CD14-positive monocyte (primary cell): Measurements from ENCODE around the gene LRCH1. TPM values are rescaled to one million over a fixed set of nuclear protein-coding genes. Genes with fewer than 3 reads are reported as not detected.

Source experiments
- DNase-seq, 3 donors: peaks; one replicate each; pipeline ENCODE4 v3.0.0-alpha.2; 2011 to 2022
- H2AFZ ChIP-seq: 2 replicates; pipeline ENCODE4 v1.6.0; 2012; ENCODE audit warnings: mild to moderate bottlenecking, low read depth, low read length, inconsistent platforms; ENCODE audit not compliant: insufficient read depth, poor library complexity, severe bottlenecking
- H3K27ac ChIP-seq, 2 donors: 1 replicate in 1 of 2; 2 replicates in 1 of 2; pipeline ENCODE4 v1.5.1; 2012 to 2013; ENCODE audit warnings: low read length in 2 of 2, control low read depth in 1 of 2, inconsistent platforms in 1 of 2, low read depth in 1 of 2, mild to moderate bottlenecking in 1 of 2
- H3K27me3 ChIP-seq, 2 donors: one replicate each; pipeline versions ENCODE4 v1.6.0 to v1.6.1; 2011 to 2013; ENCODE audit warnings: low read length in 2 of 2; ENCODE audit not compliant: control insufficient read depth in 2 of 2, insufficient read depth in 2 of 2
- H3K36me3 ChIP-seq, 2 donors: replicated peaks in 1 of 2; 1 replicate in 1 of 2; 2 replicates in 1 of 2; pipeline versions ENCODE4 v1.5.1 to v1.6.1; 2012 to 2013; ENCODE audit warnings: low read length in 2 of 2, control low read depth in 1 of 2, inconsistent platforms in 1 of 2, mild to moderate bottlenecking in 1 of 2; ENCODE audit not compliant: insufficient read depth in 2 of 2, control insufficient read depth in 1 of 2
- H3K4me1 ChIP-seq, 2 donors: 1 replicate in 1 of 2; 2 replicates in 1 of 2; pipeline versions ENCODE4 v1.5.1 to v1.6.1; 2012 to 2013; ENCODE audit warnings: low read length in 2 of 2, control low read depth in 1 of 2, inconsistent platforms in 1 of 2, mild to moderate bottlenecking in 1 of 2, moderate library complexity in 1 of 2; ENCODE audit not compliant: insufficient read depth in 2 of 2, control insufficient read depth in 1 of 2
- H3K4me2 ChIP-seq: replicated peaks from 2 replicates; pipeline ENCODE3; 2012; ENCODE audit warnings: low read length, moderate library complexity, mild to moderate bottlenecking; ENCODE audit not compliant: poor library complexity, severe bottlenecking; ENCODE audit errors: extremely low read depth
- H3K4me3 ChIP-seq, 3 experiments: fragments of 200-600 bp in 1 of 3; sonication (generic) in 1 of 3; replicated peaks in 1 of 3; 1 replicate in 2 of 3; 2 replicates in 1 of 3; pipeline ENCODE4 v1.5.1; 2011 to 2013; ENCODE audit warnings: low read length in 3 of 3, mild to moderate bottlenecking in 3 of 3, control low read depth in 2 of 3, low read depth in 2 of 3, inconsistent platforms in 1 of 3, moderate library complexity in 1 of 3
- H3K79me2 ChIP-seq: 2 replicates; pipeline ENCODE4 v1.6.0; 2012; ENCODE audit warnings: mild to moderate bottlenecking, control low read depth, inconsistent platforms, low read length, moderate library complexity; ENCODE audit not compliant: insufficient read depth
- H3K9ac ChIP-seq: 2 replicates; pipeline ENCODE4 v1.6.0; 2017; ENCODE audit warnings: low read length, mild to moderate bottlenecking; ENCODE audit not compliant: insufficient read depth, poor library complexity, severe bottlenecking
- H3K9me3 ChIP-seq, 2 donors: replicated peaks in 1 of 2; 1 replicate in 1 of 2; 2 replicates in 1 of 2; pipeline versions ENCODE4 v1.5.1 to v1.6.1; 2012 to 2013; ENCODE audit warnings: low read length in 2 of 2, control low read depth in 1 of 2; ENCODE audit not compliant: control insufficient read depth in 1 of 2, insufficient read depth in 1 of 2
- H4K20me1 ChIP-seq: 2 replicates; pipeline ENCODE4 v1.6.0; 2012; ENCODE audit warnings: mild to moderate bottlenecking, low read length, control low read depth, moderate library complexity; ENCODE audit not compliant: insufficient read depth
- H3K27ac Mint-ChIP-seq, 7 donors: one replicate each; pipeline ENCODE4 v1.8.0; 2020; ENCODE audit warnings: mild to moderate bottlenecking in 7 of 7, mixed read lengths in 7 of 7, moderate library complexity in 6 of 7, inconsistent platforms in 2 of 7
- H3K27me3 Mint-ChIP-seq, 3 donors: one replicate each; pipeline ENCODE4 v1.8.0; 2021 to 2022; ENCODE audit warnings: low read depth in 3 of 3, mild to moderate bottlenecking in 3 of 3, mixed read lengths in 3 of 3, moderate library complexity in 3 of 3, inconsistent platforms in 1 of 3
- H3K36me3 Mint-ChIP-seq, 2 donors: one replicate each; pipeline ENCODE4 v1.8.0; 2020; ENCODE audit warnings: mixed read lengths in 2 of 2, inconsistent platforms in 1 of 2, mild to moderate bottlenecking in 1 of 2
- H3K4me1 Mint-ChIP-seq: one replicate; pipeline ENCODE4 v1.8.0; 2020; ENCODE audit warnings: mild to moderate bottlenecking, mixed read lengths
- H3K4me3 Mint-ChIP-seq, 2 donors: one replicate each; pipeline ENCODE4 v1.8.0; 2020; ENCODE audit warnings: mild to moderate bottlenecking in 2 of 2, mixed read lengths in 2 of 2, moderate library complexity in 1 of 2
- H3K9me3 Mint-ChIP-seq, 7 donors: one replicate each; pipeline ENCODE4 v1.8.0; 2020 to 2022; ENCODE audit warnings: mixed read lengths in 7 of 7, mild to moderate bottlenecking in 6 of 7, moderate library complexity in 6 of 7, inconsistent platforms in 2 of 7
- WGBS: methylation state at CpG from one replicate; pipeline ENCODE4 v1.1.5; 2013; ENCODE audit warnings: missing lambda C conversion rate; ENCODE audit not compliant: insufficient coverage; 5-methylcytosine and 5-hydroxymethylcytosine counted together
- intact Hi-C, 2 donors: fragments of 100-400 bp; cut with micrococcal nuclease; formaldehyde crosslinking; loops; one replicate each; pipeline versions ENCODE4 v1.15.0 to v1.15.1; 2023
- polyA plus RNA-seq, 3 donors: library from polyadenylated mRNA; depleted of rRNA in 1 of 3; unstranded in 2 of 3; stranded (reverse) in 1 of 3; fragments of 300-500 nt in 2 of 3; fragments of >200 nt in 1 of 3; fragmentation: Illumina TruSeq in 2 of 3; gene quantifications; 1 replicate in 2 of 3; 2 replicates in 1 of 3; pipeline ENCODE4 v1.2.3, GENCODE V29; 2012 to 2021
- TF ChIP-seq, protein P1 (sequence below): fragments of 200-600 bp; IDR thresholded peaks from one replicate; pipeline ENCODE4 v1.8.0; 2022; ENCODE audit warnings: antibody characterized with exemption, mild to moderate bottlenecking

LRCH1 gene
- polyA plus RNA-seq, 3 donors: 0.88 to 7.1 (median 2.1) TPM

DNA sequence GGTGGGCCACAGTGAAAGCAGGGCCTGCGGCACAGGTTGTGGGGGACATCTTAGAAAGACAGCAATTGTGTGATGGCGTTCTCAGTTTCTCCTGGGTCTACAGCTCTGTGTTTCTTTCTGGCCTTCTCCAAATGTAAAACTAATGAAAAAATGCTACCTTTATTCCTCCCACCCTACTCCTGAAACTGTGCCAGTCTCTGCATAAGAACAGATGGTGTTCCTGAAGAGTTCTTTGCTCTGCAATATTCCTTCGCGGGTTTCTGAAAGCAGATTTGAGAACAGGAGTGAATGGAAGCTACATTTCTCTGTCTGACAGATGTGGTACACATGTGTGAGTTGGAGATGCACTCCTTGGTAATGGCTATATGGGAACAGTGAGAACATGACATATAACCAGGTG is 18.0 kb upstream of the LRCH1 start:
- no peaks in the 10 kb centered on the region for H3K36me3 ChIP-seq
- no peak overlapping the region for H3K9ac ChIP-seq
- WGBS: 100% methylated on average over 2 of the region's 4 CpGs
- no peaks in the 10 kb centered on the region for H3K79me2 ChIP-seq
- Mint-ChIP-seq H3K4me3 (no peak overlapping the region), H3K27ac (peak overlapping the region in 1 of 7 donors; percentile 51), H3K36me3 (no peaks in the 10 kb centered on the region), H3K4me1 (peaks cover 24% of the 10 kb centered on the region), H3K27me3 (peaks cover 0 to 14% (median 3%) of the 10 kb centered on the region in 3 donors), H3K9me3 (no peaks in the 10 kb centered on the region)
- no peak overlapping the region for H3K4me2 ChIP-seq
- TF ChIP-seq, protein P1, sequence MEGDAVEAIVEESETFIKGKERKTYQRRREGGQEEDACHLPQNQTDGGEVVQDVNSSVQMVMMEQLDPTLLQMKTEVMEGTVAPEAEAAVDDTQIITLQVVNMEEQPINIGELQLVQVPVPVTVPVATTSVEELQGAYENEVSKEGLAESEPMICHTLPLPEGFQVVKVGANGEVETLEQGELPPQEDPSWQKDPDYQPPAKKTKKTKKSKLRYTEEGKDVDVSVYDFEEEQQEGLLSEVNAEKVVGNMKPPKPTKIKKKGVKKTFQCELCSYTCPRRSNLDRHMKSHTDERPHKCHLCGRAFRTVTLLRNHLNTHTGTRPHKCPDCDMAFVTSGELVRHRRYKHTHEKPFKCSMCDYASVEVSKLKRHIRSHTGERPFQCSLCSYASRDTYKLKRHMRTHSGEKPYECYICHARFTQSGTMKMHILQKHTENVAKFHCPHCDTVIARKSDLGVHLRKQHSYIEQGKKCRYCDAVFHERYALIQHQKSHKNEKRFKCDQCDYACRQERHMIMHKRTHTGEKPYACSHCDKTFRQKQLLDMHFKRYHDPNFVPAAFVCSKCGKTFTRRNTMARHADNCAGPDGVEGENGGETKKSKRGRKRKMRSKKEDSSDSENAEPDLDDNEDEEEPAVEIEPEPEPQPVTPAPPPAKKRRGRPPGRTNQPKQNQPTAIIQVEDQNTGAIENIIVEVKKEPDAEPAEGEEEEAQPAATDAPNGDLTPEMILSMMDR: no peak
- peaks cover 6 to 12% of the 10 kb centered on the region in 2 donors for H3K4me1 ChIP-seq
- no peak overlapping the region for H3K27ac ChIP-seq
- intact Hi-C loops: no loop called here
- H4K20me1 ChIP-seq: no peaks in the 10 kb centered on the region
- no peak for DNase-seq
- H3K27me3 ChIP-seq: no peaks in the 10 kb centered on the region
- no peak overlapping the region for H3K4me3 ChIP-seq
- H3K9me3 ChIP-seq: no peaks in the 10 kb centered on the region
- no peak overlapping the region for H2AFZ ChIP-seq

DNA sequence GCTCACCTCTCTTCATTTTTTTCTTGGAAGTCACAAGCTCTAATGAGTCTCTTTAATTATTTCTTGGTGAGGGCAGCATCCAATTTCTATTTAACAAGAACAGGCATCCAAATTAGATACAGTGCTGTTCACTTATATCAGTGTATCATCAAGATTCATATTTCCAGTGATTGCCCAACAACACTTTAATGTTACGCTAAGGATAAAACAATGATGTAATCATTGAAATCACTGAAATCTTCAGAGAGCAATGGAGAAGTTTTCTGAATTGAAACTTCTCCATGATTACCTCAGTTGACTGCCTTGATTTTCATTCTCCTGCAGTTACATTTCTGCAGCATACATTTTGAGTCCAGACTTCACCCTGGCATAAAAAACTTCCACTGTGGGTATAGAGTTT is 17.1 kb upstream of the LRCH1 start:
- Mint-ChIP-seq H3K4me3 (no peak overlapping the region), H3K27me3 (peaks cover 0 to 12% (median 5%) of the 10 kb centered on the region in 3 donors), H3K36me3 (no peaks in the 10 kb centered on the region), H3K27ac (peak overlapping the region in 1 of 7 donors; percentile 6), H3K4me1 (peaks cover 22% of the 10 kb centered on the region), H3K9me3 (no peaks in the 10 kb centered on the region)
- no CpG with 5 or more reads among the region's 1 CpG for WGBS
- no peak overlapping the region for H3K4me2 ChIP-seq
- H3K4me3 ChIP-seq: no peak overlapping the region
- H3K36me3 ChIP-seq: no peaks in the 10 kb centered on the region
- no peak overlapping the region for H2AFZ ChIP-seq
- no peak overlapping the region for H3K9ac ChIP-seq
- no peak overlapping the region for H3K27ac ChIP-seq
- no peaks in the 10 kb centered on the region for H3K27me3 ChIP-seq
- TF ChIP-seq, protein P1: no peak
- peaks cover 6 to 12% of the 10 kb centered on the region in 2 donors for H3K4me1 ChIP-seq
- peak in 2 of 3 donors; percentile 55 to 63 for DNase-seq
- no peaks in the 10 kb centered on the region for H3K9me3 ChIP-seq
- intact Hi-C loops: no loop called here
- H4K20me1 ChIP-seq: no peaks in the 10 kb centered on the region
- H3K79me2 ChIP-seq: no peaks in the 10 kb centered on the region
